Neuronal stem cell (in vitro differentiated cells): ENCODE data around the gene CRYBB2. TPM values are rescaled to one million over a fixed set of nuclear protein-coding genes. Genes with fewer than 3 reads are reported as not detected.
"Not testable (repeated sequence)": the region's sequence is repeated elsewhere in the genome, so short reads cannot be mapped to it uniquely, and the experiment has no call there.

Experiments used
- DNase-seq: peaks from one replicate; pipeline ENCODE4 v3.0.0-alpha.2; 2013; ENCODE audit warnings: low spot score
- H2AFZ ChIP-seq: one replicate; pipeline ENCODE4 v1.6.1; 2013; ENCODE audit warnings: mild to moderate bottlenecking, low read length, inconsistent platforms
- H2AK5ac ChIP-seq: 2 replicates; pipeline ENCODE4 v1.6.1; 2013; ENCODE audit warnings: low read depth, mild to moderate bottlenecking, inconsistent platforms, low read length, moderate library complexity, mixed read lengths
- H2BK120ac ChIP-seq: 2 replicates; pipeline ENCODE4 v1.6.1; 2013; ENCODE audit warnings: low read depth, mild to moderate bottlenecking, inconsistent platforms, low read length, moderate library complexity, mixed read lengths
- H2BK12ac ChIP-seq: one replicate; pipeline ENCODE4 v1.6.1; 2013; ENCODE audit warnings: low read length, inconsistent platforms
- H2BK15ac ChIP-seq: 2 replicates; pipeline ENCODE4 v1.6.1; 2013; ENCODE audit warnings: mild to moderate bottlenecking, low read length, inconsistent platforms, mixed read lengths
- H2BK5ac ChIP-seq: one replicate; pipeline ENCODE4 v1.6.1; 2013; ENCODE audit warnings: inconsistent platforms, mild to moderate bottlenecking, low read length, moderate library complexity
- H3K14ac ChIP-seq: one replicate; pipeline ENCODE4 v1.6.1; 2013; ENCODE audit warnings: low read length, inconsistent platforms
- H3K18ac ChIP-seq: 2 replicates; pipeline ENCODE4 v1.6.1; 2013; ENCODE audit warnings: low read length, inconsistent platforms
- H3K23ac ChIP-seq: 2 replicates; pipeline ENCODE4 v1.6.1; 2013; ENCODE audit warnings: low read depth, mild to moderate bottlenecking, mixed read lengths, low read length, inconsistent platforms; ENCODE audit not compliant: poor library complexity
- H3K27ac ChIP-seq: replicated peaks from 3 replicates; pipeline ENCODE4 v1.5.1; 2013; ENCODE audit warnings: low read length, inconsistent platforms
- H3K27me3 ChIP-seq, 3 experiments: 2 replicates each; pipeline ENCODE4 v1.6.1; 2013; ENCODE audit warnings: low read length in 3 of 3, mild to moderate bottlenecking in 2 of 3, inconsistent platforms in 1 of 3, low read depth in 1 of 3, mixed read lengths in 1 of 3, moderate library complexity in 1 of 3; ENCODE audit not compliant: control insufficient read depth in 3 of 3, insufficient read depth in 3 of 3
- H3K36me3 ChIP-seq, 2 donors: replicated peaks in 1 of 2; 2 replicates each; pipeline ENCODE4 v1.6.1; 2013; ENCODE audit warnings: low read length in 2 of 2; ENCODE audit not compliant: control insufficient read depth in 2 of 2, insufficient read depth in 2 of 2
- H3K4ac ChIP-seq: 2 replicates; pipeline ENCODE4 v1.6.1; 2013; ENCODE audit warnings: inconsistent platforms, mild to moderate bottlenecking, low read length, moderate library complexity
- H3K4me1 ChIP-seq, 2 donors: 1 replicate in 1 of 2; 2 replicates in 1 of 2; pipeline ENCODE4 v1.6.1; 2013; ENCODE audit warnings: low read length in 2 of 2, low read depth in 1 of 2; ENCODE audit not compliant: control insufficient read depth in 2 of 2, insufficient read depth in 1 of 2
- H3K4me2 ChIP-seq: one replicate; pipeline ENCODE4 v1.6.1; 2013; ENCODE audit warnings: mild to moderate bottlenecking, low read length, inconsistent platforms; ENCODE audit not compliant: insufficient read depth, poor library complexity, severe bottlenecking
- H3K4me3 ChIP-seq, 2 donors: 2 replicates each; pipeline ENCODE4 v1.5.1; 2013; ENCODE audit warnings: low read length in 2 of 2, mild to moderate bottlenecking in 2 of 2, inconsistent platforms in 1 of 2, moderate library complexity in 1 of 2
- H3K79me1 ChIP-seq: one replicate; pipeline ENCODE4 v1.6.1; 2013; ENCODE audit warnings: low read depth, mild to moderate bottlenecking, inconsistent platforms, low read length, moderate library complexity
- H3K9ac ChIP-seq: one replicate; pipeline ENCODE4 v1.6.1; 2013; ENCODE audit warnings: mild to moderate bottlenecking, low read depth, low read length, inconsistent platforms; ENCODE audit not compliant: poor library complexity
- H3K9me3 ChIP-seq, 2 donors: replicated peaks in 1 of 2; 2 replicates each; pipeline versions ENCODE3 to v1.6.1; 2013; ENCODE audit warnings: low read length in 2 of 2, mild to moderate bottlenecking in 2 of 2, inconsistent platforms in 1 of 2, low read depth in 1 of 2, mixed read lengths in 1 of 2, moderate library complexity in 1 of 2; ENCODE audit not compliant: control insufficient read depth in 2 of 2, insufficient read depth in 1 of 2
- H4K8ac ChIP-seq: one replicate; pipeline ENCODE4 v1.6.1; 2013; ENCODE audit warnings: low read depth, mild to moderate bottlenecking, inconsistent platforms, low read length, moderate library complexity
- H4K91ac ChIP-seq: one replicate; pipeline ENCODE4 v1.6.1; 2013; ENCODE audit warnings: low read length, low read depth, mild to moderate bottlenecking, inconsistent platforms; ENCODE audit not compliant: poor library complexity
- WGBS, 2 donors: extraction: QIAGEN DNeasy Blood & Tissue Kit; methylation state at CpG; one replicate each; pipeline ENCODE4 v1.1.7; 2013; ENCODE audit warnings: missing lambda C conversion rate in 2 of 2, mixed read lengths in 1 of 2; ENCODE audit not compliant: insufficient read length in 2 of 2, insufficient replicate concordance in 1 of 2; ENCODE audit errors: extremely low coverage in 2 of 2; 5-methylcytosine and 5-hydroxymethylcytosine counted together
- small RNA-seq: library from polyadenylated mRNA; stranded (forward); fragments of <200 nt; extraction: miRNeasy Mini kit (QIAGEN cat#:217004); gene quantifications from one replicate; pipeline ENCODE3, GENCODE V24; 2013; ENCODE audit not compliant: insufficient read depth

CRYBB2 gene

GRCh38 chr22:25280118-25280517, 60.7 kb downstream of the CRYBB2 start:
- H3K4ac ChIP-seq, H3K9me3 ChIP-seq, H3K27ac ChIP-seq, H2BK12ac ChIP-seq, H3K14ac ChIP-seq, H3K4me3 ChIP-seq, H3K79me1 ChIP-seq, H2BK15ac ChIP-seq, H3K4me1 ChIP-seq, H2BK120ac ChIP-seq, H3K36me3 ChIP-seq, H2AK5ac ChIP-seq, H3K4me2 ChIP-seq, DNase-seq, H4K91ac ChIP-seq, H3K23ac ChIP-seq, H3K9ac ChIP-seq, H2BK5ac ChIP-seq, H4K8ac ChIP-seq, H2AFZ ChIP-seq, H3K18ac ChIP-seq: not testable (repeated sequence)
- peaks cover 5 to 62% (median 28%) of the 10 kb centered on the region in 3 experiments for H3K27me3 ChIP-seq
- no CpG with 5 or more reads among the region's 2 CpGs for WGBS, 2 donors

Small RNA genes lying within 50 kb of the gene (small RNA-seq; reads per million reads assigned to genes)
- gene Z99916.2, result not detected
